K562 (cell line): ENCODE data around the gene C8A. TPM values are rescaled to one million over a fixed set of nuclear protein-coding genes. Genes with fewer than 3 reads are reported as not detected.

Experiments
- ATAC-seq: fragments of 200-7000 bp; cut with Tn5 transposase; 3 replicates; pipeline ENCODE4 v1.9.1; 2020; ENCODE audit warnings: moderate library complexity
- BruUV-seq: library from RNA; stranded (reverse); fragments of 400-500 nt; replicated peaks from 2 replicates; lab custom pipeline; 2021; lab: Mats Ljungman, UMichigan
- CTCF ChIA-PET: fragments of 300-600 bp; formaldehyde crosslinking; extraction: SDS; loops from one replicate; lab custom pipeline; 2021; ENCODE audit warnings: low intra/inter-chr PET ratio; lab: Yijun Ruan, JAX
- POLR2A ChIA-PET: fragments of 300-600, 350-650 bp; sonication (Branson Sonifier 250); formaldehyde crosslinking; extraction: SDS; loops from one replicate; lab custom pipeline; 2021; ENCODE audit warnings: antibody characterized with exemption, inconsistent platforms; lab: Yijun Ruan, JAX
- DNase-seq, 4 experiments: peaks; one replicate each; pipeline versions ENCODE4 v3.0.0 to v3.0.0-alpha.2; 2011 to 2018; ENCODE audit warnings: low spot score in 3 of 4, mixed read lengths in 3 of 4; ENCODE audit errors: extremely low read depth in 1 of 4
- FAIRE-seq: peaks from 2 replicates; lab custom pipeline; 2011; peaks lifted over from hg19 to GRCh38; lab: Jason Lieb, UNC
- H2AFZ ChIP-seq: 2 replicates; pipeline ENCODE4 v1.6.0; 2011; ENCODE audit warnings: low read depth, low read length, control low read depth, inconsistent platforms
- H3K27ac ChIP-seq: fragments of 200-600 bp; 3 replicates; pipeline ENCODE4 v1.8.0; 2011; ENCODE audit warnings: low read depth, mild to moderate bottlenecking, control low read depth, inconsistent platforms, low read length, moderate library complexity, mixed read lengths; ENCODE audit errors: extremely low read depth
- H3K27me3 ChIP-seq, 2 experiments: fragments of 300-600 bp in 1 of 2; 2 replicates in 1 of 2; 3 replicates in 1 of 2; pipeline versions ENCODE4 v1.6.0 to v1.8.0; 2011; ENCODE audit warnings: inconsistent platforms in 2 of 2, low read length in 2 of 2, mild to moderate bottlenecking in 1 of 2, mixed read lengths in 1 of 2, moderate library complexity in 1 of 2; ENCODE audit not compliant: control insufficient read depth in 2 of 2, insufficient read depth in 2 of 2
- H3K36me3 ChIP-seq: fragments of 300-600 bp; 3 replicates; pipeline ENCODE4 v1.8.0; 2011; ENCODE audit warnings: mild to moderate bottlenecking, low read length, inconsistent platforms; ENCODE audit not compliant: control insufficient read depth, insufficient read depth
- H3K4me1 ChIP-seq, 2 experiments: fragments of 200-600 bp in 1 of 2; replicated peaks in 1 of 2; 2 replicates in 1 of 2; 3 replicates in 1 of 2; pipeline versions ENCODE4 v1.5.1 to v1.8.0; 2011; ENCODE audit warnings: inconsistent platforms in 2 of 2, low read length in 2 of 2, mild to moderate bottlenecking in 1 of 2, mixed read lengths in 1 of 2, moderate library complexity in 1 of 2; ENCODE audit not compliant: control insufficient read depth in 2 of 2, insufficient read depth in 2 of 2
- H3K4me2 ChIP-seq: 2 replicates; pipeline ENCODE4 v1.6.1; 2011; ENCODE audit warnings: low read length, control low read depth, inconsistent platforms, mixed read lengths; ENCODE audit not compliant: insufficient read depth
- H3K4me3 ChIP-seq: fragments of 200-600 bp; sonication (generic), shearing (Covaris generic); 2 replicates; pipeline ENCODE4 v1.5.1; 2016; ENCODE audit warnings: control low read depth, inconsistent platforms
- H3K79me2 ChIP-seq: fragments of 200-600 bp; 3 replicates; pipeline ENCODE4 v1.8.0; 2011; ENCODE audit warnings: low read length, inconsistent platforms; ENCODE audit not compliant: control insufficient read depth, insufficient read depth
- H3K9ac ChIP-seq, 2 experiments: 2 replicates each; pipeline versions ENCODE4 v1.6.0 to v1.6.1; 2011; ENCODE audit warnings: low read depth in 2 of 2, low read length in 2 of 2, control low read depth in 1 of 2, inconsistent platforms in 1 of 2, mild to moderate bottlenecking in 1 of 2, mixed read lengths in 1 of 2; ENCODE audit not compliant: insufficient read depth in 1 of 2
- H3K9me1 ChIP-seq: one replicate; pipeline ENCODE4 v1.6.0; 2011; ENCODE audit warnings: inconsistent platforms, mild to moderate bottlenecking, low read length, moderate library complexity; ENCODE audit not compliant: control insufficient read depth, insufficient read depth
- H3K9me3 ChIP-seq: replicated peaks from 2 replicates; pipeline ENCODE4 v1.5.1; 2011; ENCODE audit warnings: low read depth, low read length, inconsistent platforms; ENCODE audit not compliant: control insufficient read depth, insufficient read depth
- H4K20me1 ChIP-seq: replicated peaks from 2 replicates; pipeline ENCODE4 v1.6.1; 2011; ENCODE audit warnings: low read length, inconsistent platforms, mixed read lengths; ENCODE audit not compliant: control insufficient read depth, insufficient read depth
- ARHGAP35 ChIP-seq: fragments of 450-650 bp; IDR thresholded peaks from 2 replicates; pipeline ENCODE4 v1.6.1; 2018; ENCODE audit not compliant: partially characterized antibody
- BMI1 ChIP-seq: fragments of 150-350 bp; IDR thresholded peaks from 2 replicates; pipeline ENCODE4 v1.6.1; 2014; ENCODE audit warnings: low read length
- CBFA2T2 ChIP-seq: fragments of 450-650 bp; conservative IDR thresholded peaks from 2 replicates; pipeline ENCODE4 v1.6.1; 2017; ENCODE audit warnings: mild to moderate bottlenecking
- FOXA1 ChIP-seq: fragments of 450-650 bp; IDR thresholded peaks from 2 replicates; pipeline ENCODE4 v1.6.1; 2016; ENCODE audit warnings: mild to moderate bottlenecking, borderline replicate concordance
- GABPB2 ChIP-seq: fragments of 250-450 bp; sonication (Bioruptor Pico); conservative IDR thresholded peaks from 2 replicates; pipeline ENCODE4 v1.5.1; 2021; ENCODE audit warnings: mild to moderate bottlenecking
- GTF2A2 ChIP-seq: IDR thresholded peaks from 2 replicates; pipeline ENCODE4 v1.6.1; 2016; ENCODE audit warnings: mild to moderate bottlenecking, missing genetic modification characterization, missing compliant biosample characterization
- HNRNPL ChIP-seq: fragments of 200-400 bp; formaldehyde crosslinking; IDR thresholded peaks from 2 replicates; pipeline ENCODE4 v1.6.1; 2017; ENCODE audit warnings: low read depth, mild to moderate bottlenecking, low read length
- ILK ChIP-seq: fragments of 450-650 bp; IDR thresholded peaks from 2 replicates; pipeline ENCODE4 v1.6.1; 2016; ENCODE audit warnings: missing genetic modification characterization, low read depth, mild to moderate bottlenecking, missing compliant biosample characterization, moderate library complexity, borderline replicate concordance
- KLF13 ChIP-seq: fragments of 450-650 bp; IDR thresholded peaks from 2 replicates; pipeline ENCODE4 v1.6.1; 2016; ENCODE audit warnings: missing genetic modification characterization, low read depth, mild to moderate bottlenecking, missing compliant biosample characterization, moderate library complexity, borderline replicate concordance
- MYC ChIP-seq, 2 experiments: fragments of 250-450 bp in 1 of 2; sonication (Bioruptor Pico) in 1 of 2; IDR thresholded peaks; 2 replicates each; pipeline versions ENCODE4 v1.5.1 to v1.6.1; 2012 to 2021; ENCODE audit warnings: low read depth in 2 of 2, borderline replicate concordance in 1 of 2, improper control_type of control experiment in 1 of 2, low read length in 1 of 2, mild to moderate bottlenecking in 1 of 2, moderate library complexity in 1 of 2
- RBFOX2 ChIP-seq: fragments of 200-400 bp; formaldehyde crosslinking; IDR thresholded peaks from 2 replicates; pipeline ENCODE4 v1.6.1; 2017; ENCODE audit warnings: low read depth, mild to moderate bottlenecking, low read length, moderate library complexity
- RUNX1 ChIP-seq: sonication (generic); IDR thresholded peaks from 2 replicates; pipeline ENCODE4 v1.6.1; 2016; ENCODE audit warnings: antibody characterized with exemption, low read depth
- SMARCA4 ChIP-seq: fragments of 450-650 bp; IDR thresholded peaks from 2 replicates; pipeline ENCODE4 v1.6.1; 2016
- TBL1XR1 ChIP-seq, 2 experiments: IDR thresholded peaks; 2 replicates each; pipeline ENCODE4 v1.6.1; 2012; ENCODE audit warnings: improper control_type of control experiment in 2 of 2, low read length in 2 of 2, mild to moderate bottlenecking in 1 of 2
- ZNF124 ChIP-seq: sonication (generic); formaldehyde crosslinking; IDR thresholded peaks from 2 replicates; pipeline ENCODE4 v1.8.1; 2022; ENCODE audit warnings: missing genetic modification reagents
- ZNF77 ChIP-seq: fragments of 250-450 bp; sonication (Bioruptor Pico); IDR thresholded peaks from 2 replicates; pipeline ENCODE4 v1.5.0; 2020
- WGBS: fragments of 100-300 bp; shearing (Covaris generic); methylation state at CpG from one replicate; pipeline ENCODE4 v1.1.6; 2016; ENCODE audit warnings: low coverage, mixed read lengths; ENCODE audit not compliant: insufficient coverage; ENCODE audit errors: missing lambda C conversion rate; 5-methylcytosine and 5-hydroxymethylcytosine counted together
- in situ Hi-C: fragments of 300-500 bp; cut with MboI; formaldehyde crosslinking; loops from 4 replicates; pipeline ENCODE4 v1.15.0; 2018; ENCODE audit warnings: inconsistent platforms, mixed read lengths
- intact Hi-C: fragments of 100-400 bp; cut with micrococcal nuclease; formaldehyde crosslinking; loops from 2 replicates; pipeline ENCODE4 v1.14.2; 2022
- polyA plus RNA-seq, 8 experiments: library from polyadenylated mRNA; depleted of rRNA in 4 of 8; stranded (reverse) in 5 of 8; unstranded in 3 of 8; fragments of >200 nt; fragmentation: Nextera tagmentation in 2 of 8; fragmentation: Illumina TruSeq in 1 of 8; extraction: Ambion mirVana in 2 of 8; extraction: Trizol in 1 of 8; gene quantifications; 2 replicates each; pipeline versions ENCODE4 v1.2.1 to v1.2.3, GENCODE V29; 2011 to 2014; ENCODE audit warnings: inconsistent platforms in 1 of 8, missing spikeins in 1 of 8
- total RNA-seq, 7 experiments: library from RNA; depleted of rRNA in 6 of 7; stranded (reverse); fragments of >200 nt in 6 of 7; fragmentation: Illumina TruSeq in 2 of 7; extraction: Trizol in 2 of 7; gene quantifications; 2 replicates each; pipeline versions ENCODE4 v1.2.1 to v1.2.3, GENCODE V29; 2011 to 2021; ENCODE audit warnings: low replicate concordance in 1 of 7
- TF ChIP-seq, protein P1 (sequence below), 2 experiments: IDR thresholded peaks; 2 replicates each; pipeline ENCODE4 v1.6.1; 2012; ENCODE audit warnings: improper control_type of control experiment in 2 of 2, low read depth in 2 of 2, low read length in 2 of 2, borderline replicate concordance in 1 of 2
- TF ChIP-seq, protein P2 (sequence below): fragments of 450-650 bp; IDR thresholded peaks from 2 replicates; pipeline ENCODE4 v1.6.1; 2017; ENCODE audit warnings: mild to moderate bottlenecking, moderate library complexity

C8A gene
- total and polyA plus RNA-seq, 9 of the 15 experiments (the other 6 are each of a cell fraction or from before 2014, with no cell fraction given): 0.09 TPM; not detected in 8

DNA sequence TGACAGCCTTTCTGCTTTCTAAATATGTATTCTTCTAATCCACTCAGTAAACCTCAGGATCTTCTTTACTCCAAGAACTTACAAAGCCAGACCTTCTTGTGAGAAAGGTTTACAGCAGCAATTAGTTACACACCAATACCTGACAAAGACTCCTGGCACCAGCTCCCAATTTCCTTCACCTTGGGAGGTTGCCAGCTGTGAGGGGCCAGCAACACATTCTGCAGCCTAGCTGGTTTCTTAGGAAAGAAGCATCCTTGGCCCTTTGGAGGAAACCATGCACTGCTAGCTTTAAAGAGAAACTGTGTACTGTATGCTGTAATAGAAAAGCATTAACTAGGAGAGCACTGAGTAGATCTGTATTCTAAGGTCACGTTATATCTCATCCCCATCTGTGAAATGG is 46.2 kb upstream of the C8A start:
- DNase-seq (no peak), ATAC-seq (no peak), FAIRE-seq (no peak)
- Histone ChIP-seq H3K27ac (no peak overlapping the region), H3K9me3 (no peaks in the 10 kb centered on the region), H3K79me2 (no peaks in the 10 kb centered on the region), H3K4me1 (no peaks in the 10 kb centered on the region), H2AFZ (no peak overlapping the region), H3K9ac (no peak overlapping the region), H4K20me1 (no peaks in the 10 kb centered on the region), H3K36me3 (no peaks in the 10 kb centered on the region), H3K4me3 (no peak overlapping the region), H3K27me3 (no peaks in the 10 kb centered on the region), H3K4me2 (no peak overlapping the region), H3K9me1 (no peaks in the 10 kb centered on the region)
- no TSS peak for BruUV-seq
- intact Hi-C loops (no loop called here), in situ Hi-C loops (no loop called here)
- CTCF ChIA-PET: no interaction called here
- POLR2A ChIA-PET: no interaction called here
- WGBS: 0% methylated on average over 1 of the region's 1 CpG
- TF ChIP-seq HNRNPL (no peak), RUNX1 (no peak), ZNF124 (CRISPR knock-in tag) (no peak), TBL1XR1 (IDR thresholded peaks at IDR 0.05; ENCODE audit: low read length in 2 of 2) (no peak), SMARCA4 (no peak), CBFA2T2 (no peak), BMI1 (no peak), RBFOX2 (no peak), MYC (IDR thresholded peaks at IDR 0.05; ENCODE audit: low read depth, low read length) (no peak), MYC (CRISPR knock-in tag; IDR thresholded peaks at IDR 0.05; ENCODE audit: borderline replicate concordance, low read depth) (no peak), ARHGAP35 (no peak), ZNF77 (CRISPR knock-in tag) (no peak), GABPB2 (CRISPR knock-in tag) (no peak), ILK (no peak), FOXA1 (no peak), KLF13 (no peak), GTF2A2 (no peak)
- TF ChIP-seq, protein P1, sequence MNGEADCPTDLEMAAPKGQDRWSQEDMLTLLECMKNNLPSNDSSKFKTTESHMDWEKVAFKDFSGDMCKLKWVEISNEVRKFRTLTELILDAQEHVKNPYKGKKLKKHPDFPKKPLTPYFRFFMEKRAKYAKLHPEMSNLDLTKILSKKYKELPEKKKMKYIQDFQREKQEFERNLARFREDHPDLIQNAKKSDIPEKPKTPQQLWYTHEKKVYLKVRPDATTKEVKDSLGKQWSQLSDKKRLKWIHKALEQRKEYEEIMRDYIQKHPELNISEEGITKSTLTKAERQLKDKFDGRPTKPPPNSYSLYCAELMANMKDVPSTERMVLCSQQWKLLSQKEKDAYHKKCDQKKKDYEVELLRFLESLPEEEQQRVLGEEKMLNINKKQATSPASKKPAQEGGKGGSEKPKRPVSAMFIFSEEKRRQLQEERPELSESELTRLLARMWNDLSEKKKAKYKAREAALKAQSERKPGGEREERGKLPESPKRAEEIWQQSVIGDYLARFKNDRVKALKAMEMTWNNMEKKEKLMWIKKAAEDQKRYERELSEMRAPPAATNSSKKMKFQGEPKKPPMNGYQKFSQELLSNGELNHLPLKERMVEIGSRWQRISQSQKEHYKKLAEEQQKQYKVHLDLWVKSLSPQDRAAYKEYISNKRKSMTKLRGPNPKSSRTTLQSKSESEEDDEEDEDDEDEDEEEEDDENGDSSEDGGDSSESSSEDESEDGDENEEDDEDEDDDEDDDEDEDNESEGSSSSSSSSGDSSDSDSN (IDR thresholded peaks at IDR 0.05; ENCODE audit: borderline replicate concordance in 1 of 2, low read depth in 2 of 2, low read length in 2 of 2): no peak
- TF ChIP-seq, protein P2, sequence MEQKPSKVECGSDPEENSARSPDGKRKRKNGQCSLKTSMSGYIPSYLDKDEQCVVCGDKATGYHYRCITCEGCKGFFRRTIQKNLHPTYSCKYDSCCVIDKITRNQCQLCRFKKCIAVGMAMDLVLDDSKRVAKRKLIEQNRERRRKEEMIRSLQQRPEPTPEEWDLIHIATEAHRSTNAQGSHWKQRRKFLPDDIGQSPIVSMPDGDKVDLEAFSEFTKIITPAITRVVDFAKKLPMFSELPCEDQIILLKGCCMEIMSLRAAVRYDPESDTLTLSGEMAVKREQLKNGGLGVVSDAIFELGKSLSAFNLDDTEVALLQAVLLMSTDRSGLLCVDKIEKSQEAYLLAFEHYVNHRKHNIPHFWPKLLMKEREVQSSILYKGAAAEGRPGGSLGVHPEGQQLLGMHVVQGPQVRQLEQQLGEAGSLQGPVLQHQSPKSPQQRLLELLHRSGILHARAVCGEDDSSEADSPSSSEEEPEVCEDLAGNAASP: no peak
